Gastroesophageal sphincter (tissue), 3 donors: ENCODE measurements around the gene GKAP1.
"Not testable (repeated sequence)": the region's sequence is repeated elsewhere in the genome, so short reads cannot be mapped to it uniquely, and the experiment has no call there.

Source experiments
- CTCF ChIP-seq, 4 experiments: fragments of 200-600 bp in 2 of 4; fragments of 450-650 bp in 2 of 4; sonication (generic) in 1 of 4; IDR thresholded peaks; one replicate each; pipeline ENCODE4 v1.5.1; 2017 to 2019; ENCODE audit warnings: antibody characterized with exemption in 4 of 4, mild to moderate bottlenecking in 2 of 4, moderate library complexity in 2 of 4
- EP300 ChIP-seq: sonication (generic); formaldehyde crosslinking; IDR thresholded peaks from one replicate; pipeline ENCODE4 v1.6.1; 2017; ENCODE audit warnings: antibody characterized with exemption, mild to moderate bottlenecking
- POLR2A ChIP-seq, 2 donors: fragments of 450-650 bp; IDR thresholded peaks; one replicate each; pipeline ENCODE4 v1.6.1; 2017; ENCODE audit warnings: antibody characterized with exemption in 2 of 2, mild to moderate bottlenecking in 2 of 2, moderate library complexity in 1 of 2

GRCh38 chr9:83837070-83837643, 19.6 kb upstream of the GKAP1 start:
- TF ChIP-seq CTCF (IDR thresholded peaks at IDR 0.05): peak in 1 of 4 experiments; percentile 25
- TF ChIP-seq POLR2A (IDR thresholded peaks at IDR 0.05); EP300: not testable (repeated sequence)
